Measurements from ENCODE around the gene STK40.

STK40 gene

GRCh38 chr1:36343651-36344394 is 41.9 kb downstream of the STK40 start:
- DNase-seq (ENCODE audit: low read depth, low spot score), result no peak

DNA sequence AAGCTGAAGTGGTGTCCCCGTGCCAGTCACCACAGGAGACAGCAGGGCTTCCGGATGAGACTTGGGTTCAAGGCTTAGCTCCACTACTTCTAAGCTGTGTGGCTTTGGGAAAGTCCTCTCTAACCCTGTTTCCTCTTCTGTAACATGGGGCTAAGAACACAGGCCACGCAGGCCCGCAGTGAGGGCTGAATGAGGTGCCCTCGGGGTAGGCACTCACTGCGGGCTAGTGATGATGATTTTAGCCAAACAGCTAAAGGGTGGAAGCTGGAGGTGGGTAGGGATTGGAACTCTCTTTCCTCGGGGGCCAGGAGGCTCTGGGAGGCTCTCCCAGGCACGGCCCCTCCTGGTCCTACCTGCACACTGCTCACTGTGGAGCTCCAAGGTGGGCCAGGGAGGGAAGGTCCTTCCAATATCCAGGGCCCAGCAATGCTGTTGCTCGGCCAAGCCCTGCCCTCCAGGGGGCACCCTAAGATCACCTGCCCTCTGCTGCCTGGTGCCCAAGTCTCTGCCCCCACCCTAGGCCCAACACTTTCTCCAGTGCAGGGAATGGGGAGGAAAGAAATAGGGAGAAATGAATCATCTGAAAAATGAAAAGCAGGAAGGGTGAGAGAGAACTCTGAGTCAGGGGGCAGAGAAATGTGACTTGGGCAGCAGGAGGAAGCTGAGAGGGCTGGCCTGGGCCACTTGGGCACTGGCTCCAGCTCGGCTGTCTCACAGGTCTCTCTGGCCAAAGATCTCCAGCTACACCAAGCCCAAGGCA is 43.1 kb downstream of the STK40 start:
- peak; percentile 25 for DNase-seq (ENCODE audit: low read depth, low spot score)

GRCh38 chr1:36341626-36342320 is 44.0 kb downstream of the STK40 start:
- no peak for DNase-seq (ENCODE audit: low read depth, low spot score)

DNA sequence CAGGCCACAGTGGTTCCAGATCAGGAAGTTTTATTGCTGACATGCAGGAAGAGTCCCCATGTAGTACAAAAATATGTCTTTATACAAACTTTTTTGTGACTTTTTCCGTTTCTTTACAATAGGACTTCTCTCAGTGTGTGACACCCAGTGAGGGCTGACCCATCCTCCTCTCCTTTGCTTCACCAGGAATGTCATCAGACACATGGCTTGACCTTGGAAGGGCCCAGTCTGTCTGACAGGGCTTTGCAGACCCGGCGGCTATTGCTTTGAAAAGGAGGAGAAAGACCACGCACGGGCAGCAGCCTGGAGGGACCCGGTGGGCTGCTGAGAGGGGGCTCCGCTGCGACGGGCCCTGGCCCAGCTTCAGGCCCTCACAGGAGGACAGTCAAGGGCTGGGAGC is 46.1 kb downstream of the STK40 start:
- DNase-seq (ENCODE audit: low read depth, low spot score), result no peak

DNA sequence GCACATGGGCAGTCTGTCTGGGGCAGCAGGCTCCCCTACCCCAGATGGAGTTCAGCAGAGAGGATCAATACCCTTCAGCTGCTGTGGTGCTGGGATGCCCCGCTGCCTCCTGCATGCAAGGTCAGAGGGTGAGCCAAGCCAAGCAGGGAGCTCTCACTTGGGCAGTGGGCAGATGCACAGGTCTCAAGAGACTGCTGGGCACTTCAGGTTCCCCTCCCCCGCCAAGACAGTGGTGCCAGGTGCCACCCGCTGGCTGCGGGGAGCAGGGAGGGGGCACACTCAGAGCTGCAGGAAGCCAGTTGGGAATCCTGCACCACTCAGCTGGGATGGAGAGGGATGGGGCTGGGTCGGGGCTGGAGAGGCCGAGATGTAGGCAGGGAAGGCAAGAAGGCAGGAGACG is 46.5 kb downstream of the STK40 start:
- no peak for DNase-seq (ENCODE audit: low read depth, low spot score)

- no peak for DNase-seq (ENCODE audit: low read depth, low spot score)
Measured at GRCh38 chr1:36337830-36338229, 47.9 kb downstream of the STK40 start.

DNA sequence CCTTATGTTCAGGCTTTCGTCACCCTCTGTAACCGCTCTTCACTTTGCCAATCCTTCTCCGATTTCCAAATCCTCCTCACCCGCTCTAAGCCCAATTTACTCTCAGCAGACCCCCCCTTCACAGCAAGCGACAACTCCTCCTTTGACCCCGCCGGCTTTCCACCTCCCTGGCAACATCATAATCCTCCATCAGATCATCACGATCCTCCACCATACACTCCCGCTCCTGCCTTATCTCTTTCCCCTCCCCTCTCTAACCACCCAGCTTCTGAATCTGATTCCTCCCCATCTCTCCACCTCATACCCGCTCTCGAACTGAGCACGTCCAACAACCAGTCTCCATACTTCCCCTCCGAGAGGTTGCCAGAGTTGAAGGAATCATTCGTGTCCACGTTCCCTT is 54.8 kb downstream of the STK40 start:
- no peak for DNase-seq (ENCODE audit: low read depth, low spot score)

DNA sequence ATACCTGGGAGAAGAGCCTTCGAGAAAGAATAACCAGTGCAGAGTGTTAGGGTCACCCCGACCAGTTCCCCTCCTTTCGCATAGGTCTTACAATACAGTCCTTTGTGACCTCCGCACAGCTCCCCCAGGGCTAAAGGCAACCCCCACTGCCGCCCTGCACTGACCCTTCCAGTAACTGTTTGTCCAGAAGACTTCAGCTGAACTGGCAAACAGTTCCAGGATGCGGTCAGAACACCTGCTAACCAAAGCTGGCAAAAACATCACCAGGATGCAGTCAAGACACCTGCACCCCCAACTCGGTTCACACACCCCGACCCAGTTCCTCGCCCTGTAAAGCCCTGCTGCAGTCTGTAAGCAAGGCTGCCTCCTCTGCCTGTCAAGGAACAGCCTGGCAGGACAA is 55.9 kb downstream of the STK40 start:
- no peak for DNase-seq (ENCODE audit: low read depth, low spot score)

- DNase-seq (ENCODE audit: low read depth, low spot score), result no peak
Measured at GRCh38 chr1:36328713-36329112, 57.0 kb downstream of the STK40 start.

DNA sequence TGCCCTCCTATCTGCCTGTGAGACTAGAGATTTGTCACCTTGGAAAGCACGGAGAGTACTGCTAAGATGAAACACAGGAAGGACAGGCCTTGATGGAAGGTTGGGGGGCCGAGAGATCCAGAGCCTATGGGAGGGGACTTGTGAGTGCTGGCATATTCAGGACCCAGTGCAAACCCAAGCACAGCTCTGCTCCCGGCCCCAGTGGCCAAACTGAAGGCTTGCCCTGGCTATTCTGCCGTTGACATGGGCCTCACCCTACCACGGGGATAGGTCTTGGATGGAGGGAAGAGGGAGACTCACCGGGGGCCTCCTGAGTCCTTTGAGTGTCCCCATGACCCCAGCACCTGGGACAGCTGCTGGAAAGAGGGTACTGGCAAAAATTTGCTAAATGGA is 57.6 kb downstream of the STK40 start:
- no peak for DNase-seq (ENCODE audit: low read depth, low spot score)

DNA sequence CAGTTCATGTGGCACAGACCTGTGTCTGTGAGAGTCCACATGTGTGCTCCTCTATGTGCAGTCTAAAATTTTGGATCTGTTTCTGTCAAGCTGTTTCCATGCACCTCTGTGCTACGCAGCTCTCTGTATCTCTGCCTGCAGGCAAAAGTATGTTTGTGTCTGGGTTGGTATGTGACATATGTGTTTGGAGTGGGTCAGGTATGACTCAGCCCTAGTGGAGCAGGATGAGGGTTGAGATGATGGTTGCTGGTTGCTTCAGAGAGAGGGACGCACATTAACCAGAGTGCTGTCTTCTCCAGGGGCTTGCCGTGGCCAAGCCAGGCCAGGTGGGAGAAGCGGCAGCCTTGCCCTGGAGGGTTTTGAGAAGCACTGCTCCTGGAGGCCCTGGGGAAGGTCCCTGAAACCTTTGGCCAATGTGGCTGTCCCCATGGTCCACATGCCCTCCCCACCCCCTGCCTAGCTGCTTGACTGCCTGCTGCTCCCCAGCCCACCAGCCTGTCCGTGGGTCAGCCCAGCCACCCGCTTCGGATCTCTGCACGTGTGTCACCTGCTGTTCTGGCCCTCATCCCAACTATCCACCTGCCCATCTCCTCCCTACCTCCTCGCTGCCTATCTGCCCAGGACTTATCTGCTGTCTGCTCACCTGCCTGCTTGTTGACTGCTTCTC is 58.2 kb downstream of the STK40 start:
- no peak for DNase-seq (ENCODE audit: low read depth, low spot score)

- DNase-seq (ENCODE audit: low read depth, low spot score), result no peak
Measured at GRCh38 chr1:36326499-36326898, 59.2 kb downstream of the STK40 start.

DNA sequence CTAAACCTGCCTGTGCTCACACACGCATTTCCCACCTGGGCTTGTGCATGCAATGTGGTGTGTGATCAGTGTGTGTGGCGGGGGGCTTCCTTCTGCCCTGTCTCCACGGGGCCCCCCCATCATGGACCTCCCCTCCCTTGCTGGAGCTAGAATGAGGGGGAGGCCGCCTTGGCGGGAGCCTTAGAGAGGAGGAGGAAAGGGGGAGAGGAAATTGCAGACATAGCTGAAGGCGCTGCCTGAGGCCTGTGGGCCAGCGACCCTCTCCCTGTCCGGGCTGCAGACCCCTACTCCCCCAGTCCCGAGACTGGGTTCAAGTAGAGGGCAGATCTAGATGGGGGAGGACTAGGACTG is 61.4 kb downstream of the STK40 start:
- no peak for DNase-seq (ENCODE audit: low read depth, low spot score)

GRCh38 chr1:36323636-36324352 is 61.9 kb downstream of the STK40 start, which contains the start of gene EVA1B:
TSS of gene EVA1B (minus strand) at chr1:36323645. CDS start at chr1:36323037, 608 bp downstream.
- no peak for DNase-seq (ENCODE audit: low read depth, low spot score)

DNA sequence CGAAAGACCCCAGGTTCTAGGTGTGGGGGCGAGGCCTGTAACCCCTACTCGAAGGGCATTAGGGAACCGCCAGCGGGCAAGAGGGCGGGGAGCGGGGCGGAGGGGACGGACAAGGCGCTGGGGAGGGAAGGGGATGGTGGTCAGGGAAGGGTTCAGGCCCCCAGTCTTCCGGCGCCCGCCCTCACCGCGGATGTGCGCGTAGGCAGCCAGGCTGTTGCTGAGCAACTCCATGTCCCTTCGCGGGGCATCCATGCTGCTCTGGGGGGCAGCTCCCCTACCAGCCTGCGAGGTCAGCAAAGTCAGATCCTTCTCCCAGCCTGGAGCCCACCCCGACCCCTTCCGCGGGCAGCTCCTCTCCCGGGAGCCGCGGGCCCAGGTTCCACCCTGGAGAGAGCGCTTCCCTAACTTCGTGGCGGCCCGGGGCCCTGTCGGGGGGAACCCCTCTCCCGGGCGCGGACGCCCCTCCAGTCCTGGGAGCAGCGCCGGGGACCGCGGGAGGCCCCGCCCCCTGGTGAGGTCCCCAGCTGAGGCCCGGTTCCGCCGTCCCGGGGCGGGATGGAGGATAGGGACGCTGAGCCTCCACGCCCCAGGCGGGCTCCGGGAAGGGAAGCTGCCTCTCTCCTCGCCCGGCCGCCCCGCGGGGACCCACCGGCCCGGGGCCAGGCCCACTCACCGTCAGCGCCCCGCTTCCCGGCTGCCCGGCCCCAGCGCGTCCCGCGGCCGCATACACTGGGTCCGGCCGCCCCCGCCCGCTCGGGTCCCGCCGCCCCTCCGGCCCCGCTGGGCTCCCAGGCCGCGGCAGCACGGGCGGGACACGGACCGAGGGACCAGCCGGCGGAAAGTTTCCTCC is 62.7 kb downstream of the STK40 start:
- DNase-seq (ENCODE audit: low read depth, low spot score), result no peak

GRCh38 chr1:36322041-36322785 is 63.5 kb downstream of the STK40 start:
- DNase-seq (ENCODE audit: low read depth, low spot score), result no peak

DNA sequence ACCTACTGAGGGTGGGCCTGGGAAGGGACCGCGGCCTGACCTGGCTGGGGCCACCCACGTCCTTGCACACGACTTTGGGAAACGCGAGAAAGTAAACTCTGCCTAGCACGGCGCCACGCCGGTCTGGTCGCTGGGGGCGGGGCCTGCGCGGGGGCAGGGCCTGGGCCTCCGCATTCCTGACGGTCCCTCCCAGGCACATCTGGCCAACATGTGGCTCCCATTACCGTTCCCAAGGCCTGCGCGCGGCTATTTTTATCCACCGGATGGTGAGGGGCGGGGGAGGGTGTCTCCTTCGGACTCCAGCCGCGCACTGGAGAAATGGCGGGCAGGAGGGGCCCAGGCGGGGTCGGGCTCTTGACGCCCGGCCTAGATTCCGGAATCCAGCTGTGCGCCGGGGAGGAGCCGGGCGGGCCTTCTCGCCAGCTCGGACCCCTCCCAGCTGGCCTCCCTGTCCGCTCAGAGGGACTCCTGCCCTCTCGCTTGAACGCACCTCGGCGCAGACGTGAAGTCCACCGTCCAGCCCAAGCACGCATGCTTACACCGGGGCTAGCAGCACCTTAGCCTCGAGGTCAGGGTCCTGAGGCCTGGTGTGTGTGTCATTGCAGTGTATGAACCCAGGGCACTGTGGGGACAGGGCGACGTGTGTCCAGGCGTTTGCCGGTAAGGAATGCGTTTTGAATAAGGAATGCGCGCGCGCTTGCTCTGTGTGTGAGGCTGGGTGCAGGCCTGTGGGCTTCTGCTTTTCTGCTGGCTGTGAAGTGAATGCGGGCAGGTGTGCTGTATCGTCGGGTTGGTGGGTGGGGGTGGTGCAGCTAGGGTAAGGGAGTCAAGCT is 64.4 kb downstream of the STK40 start:
- DNase-seq (ENCODE audit: low read depth, low spot score), result no peak

- no peak for DNase-seq (ENCODE audit: low read depth, low spot score)
Measured at GRCh38 chr1:36320767-36321118, 65.0 kb downstream of the STK40 start.

DNA sequence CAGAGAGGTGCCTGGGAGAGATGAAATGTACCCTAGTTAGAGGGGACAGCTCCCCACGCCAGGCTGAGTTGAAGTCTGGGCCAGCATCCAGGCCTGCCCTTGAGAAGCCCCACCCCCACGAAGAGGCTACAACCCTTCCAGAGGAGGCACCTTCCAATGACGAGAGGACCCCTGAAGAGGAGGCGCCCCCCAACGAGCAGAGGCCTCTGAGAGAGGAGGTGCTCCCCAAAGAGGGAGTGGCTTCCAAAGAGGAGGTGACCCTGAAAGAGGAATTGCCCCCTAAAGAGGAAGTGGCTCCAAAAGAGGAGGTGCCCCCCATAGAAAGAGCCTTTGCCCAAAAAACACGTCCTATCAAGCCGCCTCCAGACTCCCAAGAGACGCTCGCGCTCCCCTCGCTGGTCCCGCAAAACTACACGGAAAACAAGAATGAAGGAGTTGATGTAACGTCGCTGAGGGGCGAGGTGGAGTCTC is 65.4 kb downstream of the STK40 start:
- DNase-seq (ENCODE audit: low read depth, low spot score), result no peak

All from activated naive CD8-positive, alpha-beta T cell treated with anti-CD3 and anti-CD28 coated beads, Interleukin-2, amount 50 U/mL, for 16 hours (primary cell).